GM12864 (cell line): ENCODE measurements around the gene KIF26B.

Experiments used
- DNase-seq: peaks from one replicate; pipeline ENCODE4 v3.0.0-alpha.2; 2011; ENCODE audit warnings: low read depth
- H3K4me3 ChIP-seq: 2 replicates; pipeline ENCODE4 v1.5.1; 2011; ENCODE audit warnings: mild to moderate bottlenecking, low read depth, low read length, control low read depth
- CTCF ChIP-seq: IDR thresholded peaks from 2 replicates; pipeline ENCODE4 v1.5.1; 2011; ENCODE audit warnings: low read depth, mild to moderate bottlenecking, moderate library complexity, low read length, control low read depth, inconsistent platforms; ENCODE audit errors: missing control alignments

Gene KIF26B

GRCh38 chr1:245501633-245502032 is 346.8 kb downstream of the KIF26B start:
- no peak overlapping the region for H3K4me3 ChIP-seq
- DNase-seq = no peak
- TF ChIP-seq CTCF = no peak

- DNase-seq = no peak
- no peak overlapping the region for H3K4me3 ChIP-seq
- TF ChIP-seq CTCF = no peak
These were observed 348.8 kb downstream of the KIF26B start for GRCh38 chr1:245503548-245503947.

DNA sequence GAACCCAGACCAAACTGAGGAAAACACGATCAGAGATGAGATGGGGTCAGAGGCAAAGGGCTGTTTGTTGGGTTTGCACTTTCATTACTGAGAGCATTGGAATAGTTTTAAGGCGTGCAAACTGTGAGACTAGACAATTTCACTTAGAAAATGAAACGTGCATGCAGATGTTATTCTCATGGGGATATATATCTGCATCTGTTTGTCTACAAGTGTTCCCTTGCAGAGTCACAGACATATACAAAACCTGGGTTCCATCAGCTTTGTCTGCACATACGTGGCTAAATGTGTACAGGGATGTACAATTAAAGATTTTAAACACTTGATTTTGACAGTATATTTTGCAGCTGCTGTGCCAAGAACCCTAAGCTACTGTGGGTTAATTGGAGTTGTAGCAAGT is 355.4 kb downstream of the KIF26B start:
- no peak for DNase-seq
- TF ChIP-seq CTCF = no peak
- no peak overlapping the region for H3K4me3 ChIP-seq

DNA sequence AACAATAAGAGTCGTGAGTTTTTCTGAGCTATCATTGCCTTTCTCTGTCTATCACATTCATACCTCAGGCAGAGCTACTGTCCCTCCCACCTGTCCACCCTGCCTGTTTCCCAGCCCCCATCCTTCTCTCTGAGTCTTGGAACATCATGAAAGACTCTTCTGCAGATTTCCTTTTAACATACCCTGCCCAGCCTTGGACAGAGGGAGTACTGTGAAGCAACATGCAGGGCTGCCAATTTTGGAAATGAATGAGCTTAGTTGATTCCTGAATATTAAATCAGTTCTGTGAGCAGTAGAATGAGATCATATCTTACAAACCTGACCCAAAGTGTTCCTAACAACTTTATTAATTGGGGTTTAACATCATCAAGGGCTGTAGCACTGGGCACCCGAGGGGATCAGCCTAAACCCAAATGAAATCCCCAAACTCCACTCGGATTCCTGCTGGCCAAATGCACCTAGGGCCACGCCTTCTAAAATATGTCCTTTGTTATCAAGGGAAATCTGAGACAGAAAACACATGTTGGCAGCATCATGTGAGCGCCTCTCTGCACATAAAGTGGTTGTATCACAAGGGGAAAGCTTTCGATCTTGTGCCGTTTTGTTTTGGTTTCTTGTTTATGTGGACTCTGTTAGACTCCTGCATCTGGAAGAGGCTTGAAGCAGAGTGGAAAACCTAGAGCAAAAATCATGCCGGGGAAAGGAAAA is 357.6 kb downstream of the KIF26B start:
- no peak for DNase-seq
- TF ChIP-seq CTCF = no peak
- no peak overlapping the region for H3K4me3 ChIP-seq

DNA sequence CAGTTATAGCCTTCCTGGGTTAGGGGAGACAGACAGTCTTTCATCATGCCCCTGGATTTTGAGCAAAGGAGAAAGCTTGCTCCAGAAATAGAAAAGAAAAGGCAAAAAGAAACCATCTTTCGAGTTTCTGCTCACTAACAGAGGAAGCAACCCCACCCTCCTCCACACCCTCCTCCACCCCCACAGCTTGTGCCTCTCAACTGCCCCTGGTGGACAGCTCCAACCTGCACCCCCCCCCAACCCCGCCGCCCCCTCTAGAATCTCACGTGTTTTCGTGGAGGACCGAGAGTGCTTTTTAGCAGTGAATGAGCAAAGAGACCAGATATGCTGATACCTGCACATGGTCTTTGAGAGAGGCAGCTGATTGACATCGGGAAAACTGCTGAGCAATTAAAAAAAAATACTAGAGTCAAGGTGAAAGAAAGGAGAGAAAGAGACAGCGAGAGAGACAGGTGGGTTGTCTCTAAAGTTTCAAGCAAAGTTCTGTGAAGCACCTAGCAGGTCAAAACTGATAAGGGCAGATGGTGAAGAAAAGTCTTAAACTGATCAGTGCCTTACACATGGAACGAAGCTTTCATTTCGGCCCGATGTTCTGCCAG is 358.3 kb downstream of the KIF26B start:
- no peak for DNase-seq
- peak; percentile 17 for TF ChIP-seq CTCF
- H3K4me3 ChIP-seq = no peak overlapping the region

DNA sequence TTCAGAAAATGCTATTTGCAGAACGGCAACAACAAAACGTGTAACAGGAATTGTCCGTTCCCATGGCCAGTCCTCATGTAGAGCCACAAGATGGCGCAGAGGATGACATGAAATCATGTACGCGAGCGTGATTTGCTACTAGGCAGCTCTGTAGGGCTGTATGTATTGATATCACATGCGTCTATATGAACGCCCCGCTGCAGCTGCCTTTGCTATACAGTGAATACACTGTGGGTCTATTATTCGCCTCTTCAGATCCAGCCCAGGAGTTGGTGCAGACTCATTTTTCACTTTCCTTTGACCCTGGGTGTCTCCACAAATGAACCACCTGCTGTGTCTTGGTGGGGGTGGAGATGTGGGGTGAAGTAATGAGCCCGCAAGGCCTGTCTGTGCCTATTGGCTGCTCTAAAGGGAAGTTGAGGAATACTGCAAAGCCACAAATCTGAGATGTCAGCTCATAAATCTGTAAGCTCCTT is 361.5 kb downstream of the KIF26B start:
- TF ChIP-seq CTCF = peak; percentile 10
- no peak for DNase-seq
- no peak overlapping the region for H3K4me3 ChIP-seq

DNA sequence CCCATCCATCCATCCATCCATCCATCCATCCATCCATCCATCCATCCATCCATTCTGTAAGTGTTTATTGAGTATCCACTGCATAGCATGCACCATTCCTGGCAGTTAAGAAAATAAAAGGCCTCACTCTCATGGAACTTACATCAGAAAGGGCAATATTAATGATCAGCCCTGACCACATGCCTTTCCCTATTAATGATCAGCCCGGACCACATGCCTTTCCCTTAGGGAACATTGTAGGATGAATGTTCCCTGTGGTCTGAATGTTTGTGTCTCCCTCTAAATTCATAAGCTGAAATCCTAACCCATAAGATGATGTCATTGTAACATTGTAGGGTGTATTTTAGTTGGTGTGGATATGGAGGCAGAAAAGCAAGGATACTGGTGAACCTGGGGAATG is 365.8 kb downstream of the KIF26B start:
- H3K4me3 ChIP-seq = no peak overlapping the region
- no peak for TF ChIP-seq CTCF
- DNase-seq = no peak
